Measurements from ENCODE around the gene CDK9.

- TF ChIP-seq CTCF (IDR thresholded peaks at IDR 0.05; ENCODE audit: insufficient read depth, low read length, poor library complexity, severe bottlenecking) = no peak
- no peak for TF ChIP-seq EZH2phosphoT487 (conservative IDR thresholded peaks at IDR 0.05; ENCODE audit: low read length)
Observed at GRCh38 chr9:127770583-127770904, 15.3 kb upstream of the CDK9 start.

Measured in SU-DHL-6 (cell line).